ENCODE data around the gene ETFBKMT.

The ETFBKMT gene

GRCh38 chr12:31659087-31659942 is at the start of gene ETFBKMT:
Gene ETFBKMT (plus strand): TSS chr12:31659688. CDS start chr12:31661954, 2,266 bp downstream.
- DNase-seq (ENCODE audit: low spot score): peak; percentile 97

GRCh38 chr12:31612819-31613218 is 46.7 kb upstream of the ETFBKMT start:
- no peak for DNase-seq (ENCODE audit: low spot score)

GRCh38 chr12:31618228-31619025 is 41.1 kb upstream of the ETFBKMT start:
- no peak for DNase-seq (ENCODE audit: low spot score)

GRCh38 chr12:31620311-31620710 is 39.2 kb upstream of the ETFBKMT start:
- DNase-seq (ENCODE audit: low spot score): no peak

- DNase-seq (ENCODE audit: low spot score): no peak
Observed at GRCh38 chr12:31622038-31622437, 37.5 kb upstream of the ETFBKMT start.

GRCh38 chr12:31626270-31626995 is 33.1 kb upstream of the ETFBKMT start:
- no peak for DNase-seq (ENCODE audit: low spot score)

- DNase-seq (ENCODE audit: low spot score): no peak
Observed at GRCh38 chr12:31627456-31628054, 31.9 kb upstream of the ETFBKMT start.

GRCh38 chr12:31629756-31630732 is 29.4 kb upstream of the ETFBKMT start:
- DNase-seq (ENCODE audit: low spot score): peak; percentile 69

- no peak for DNase-seq (ENCODE audit: low spot score)
Observed at GRCh38 chr12:31631023-31631724, 28.3 kb upstream of the ETFBKMT start.

- no peak for DNase-seq (ENCODE audit: low spot score)
Observed at GRCh38 chr12:31631809-31632208, 27.7 kb upstream of the ETFBKMT start.

- DNase-seq (ENCODE audit: low spot score): no peak
Observed at GRCh38 chr12:31633464-31633863, 26.0 kb upstream of the ETFBKMT start.

GRCh38 chr12:31634620-31635019 is 24.9 kb upstream of the ETFBKMT start:
- DNase-seq (ENCODE audit: low spot score): no peak

GRCh38 chr12:31641509-31642090 is 17.9 kb upstream of the ETFBKMT start:
- no peak for DNase-seq (ENCODE audit: low spot score)

- no peak for DNase-seq (ENCODE audit: low spot score)
Observed at GRCh38 chr12:31644536-31644935, 15.0 kb upstream of the ETFBKMT start.

GRCh38 chr12:31645924-31646323 is 13.6 kb upstream of the ETFBKMT start:
- DNase-seq (ENCODE audit: low spot score): no peak

- no peak for DNase-seq (ENCODE audit: low spot score)
Observed at GRCh38 chr12:31647086-31647491, 12.4 kb upstream of the ETFBKMT start.

GRCh38 chr12:31650918-31651317 is 8.6 kb upstream of the ETFBKMT start:
- no peak for DNase-seq (ENCODE audit: low spot score)

- DNase-seq (ENCODE audit: low spot score): no peak
Observed at GRCh38 chr12:31651893-31652521, 7.5 kb upstream of the ETFBKMT start.

- no peak for DNase-seq (ENCODE audit: low spot score)
Observed at GRCh38 chr12:31655208-31655607, 4.3 kb upstream of the ETFBKMT start.
